Activated CD4-positive, alpha-beta T cell treated with anti-CD3 and anti-CD28 coated beads, Interleukin-2, amount 10 ng/mL, durations not matched to agents 24 days and 14 days (primary cell): ENCODE data around the gene COL9A1. TPM values are rescaled to one million over a fixed set of nuclear protein-coding genes. Genes with fewer than 3 reads are reported as not detected.
"Not testable (repeated sequence)": the region's sequence is repeated elsewhere in the genome, so short reads cannot be mapped to it uniquely, and the experiment has no call there.

ENCODE experiments used
- DNase-seq: peaks from one replicate; pipeline ENCODE4 v3.0.0; 2022
- H3K27ac Mint-ChIP-seq: one replicate; pipeline ENCODE4 v1.8.0; 2022; ENCODE audit warnings: mild to moderate bottlenecking, mixed read lengths
- H3K27me3 Mint-ChIP-seq: one replicate; pipeline ENCODE4 v1.8.0; 2022; ENCODE audit warnings: mixed read lengths
- H3K36me3 Mint-ChIP-seq: one replicate; pipeline ENCODE4 v1.8.0; 2022; ENCODE audit warnings: low read depth, mild to moderate bottlenecking, mixed read lengths
- H3K4me1 Mint-ChIP-seq: one replicate; pipeline ENCODE4 v1.8.0; 2021; ENCODE audit warnings: mixed read lengths
- H3K4me3 Mint-ChIP-seq: one replicate; pipeline ENCODE4 v1.8.0; 2022; ENCODE audit warnings: mild to moderate bottlenecking, moderate library complexity, mixed read lengths
- H3K9me3 Mint-ChIP-seq: one replicate; pipeline ENCODE4 v1.8.0; 2021; ENCODE audit warnings: mixed read lengths
- intact Hi-C: fragments of 100-400 bp; cut with micrococcal nuclease; formaldehyde crosslinking; loops from one replicate; pipeline ENCODE4 v1.15.1; 2023
- total RNA-seq: library from RNA; stranded (reverse); gene quantifications from 2 replicates; pipeline ENCODE4 v1.2.3, GENCODE V29; 2022

COL9A1 gene
- total RNA-seq = not detected in 2 replicates

DNA sequence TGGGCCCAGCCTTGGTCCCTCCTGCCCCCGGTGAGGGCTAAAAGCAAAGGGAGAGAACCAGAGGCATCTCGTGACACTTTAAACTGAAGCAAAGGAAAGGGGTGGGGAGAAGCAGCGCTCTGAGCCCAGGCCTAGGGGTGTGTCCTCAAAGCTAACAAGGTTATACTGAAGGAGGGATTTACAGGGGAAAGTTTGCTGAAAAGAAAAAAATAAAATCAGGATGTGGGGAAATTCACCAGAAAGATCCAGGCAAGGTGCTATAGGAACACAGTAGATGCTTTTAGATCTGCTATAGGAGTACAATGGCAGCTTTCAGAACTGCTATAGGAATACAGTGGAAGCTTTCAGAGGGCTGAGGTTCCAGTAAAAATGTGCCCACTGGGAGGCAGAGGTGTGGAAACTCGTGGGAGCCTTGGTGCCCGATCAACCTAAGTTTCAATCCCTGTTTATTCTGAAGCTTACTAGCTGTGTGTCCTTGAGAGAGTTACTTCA, at the start of gene COL9A1:
Gene COL9A1 (minus strand): TSS at position 51 of the 492 bp plus-strand sequence. CDS start 160 bp downstream, outside the sequence.
- Mint-ChIP-seq H3K9me3 (no peaks in the 10 kb centered on the region), H3K27ac (no peak within 1 kb of the TSS), H3K4me3 (no peak within 1 kb of the TSS), H3K4me1 (no peaks in the 10 kb centered on the region), H3K27me3 (peaks cover 7% of the 10 kb centered on the region), H3K36me3 (no peaks in the 10 kb centered on the region)
- no peak for DNase-seq
- intact Hi-C loops = loop anchor here (10.0 kb wide), 1 partner anchor 652 kb away; the partner anchor contains the start of gene B3GAT2

DNA sequence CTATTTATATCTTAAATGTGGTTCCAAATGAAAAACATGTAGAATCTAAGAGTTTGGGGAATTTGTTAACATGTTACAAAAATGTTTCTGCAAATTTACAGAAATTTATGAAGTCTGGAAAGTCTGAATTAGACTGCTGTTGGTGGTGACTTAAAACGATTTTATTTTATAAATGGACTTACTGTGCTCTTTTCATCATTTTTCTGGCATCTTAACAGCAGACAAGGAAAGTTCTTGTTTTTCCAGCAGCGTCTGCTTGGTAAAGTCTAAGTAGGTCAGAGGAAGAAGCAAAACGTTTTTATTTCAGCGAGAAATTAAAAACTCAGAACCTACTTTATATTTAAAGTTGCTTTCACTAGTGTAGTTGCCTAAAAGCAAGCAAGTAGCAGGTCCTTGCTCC, 48.6 kb upstream of the COL9A1 start:
- no peak overlapping the region for H3K4me3 Mint-ChIP-seq
- no peak overlapping the region for H3K27ac Mint-ChIP-seq

DNA sequence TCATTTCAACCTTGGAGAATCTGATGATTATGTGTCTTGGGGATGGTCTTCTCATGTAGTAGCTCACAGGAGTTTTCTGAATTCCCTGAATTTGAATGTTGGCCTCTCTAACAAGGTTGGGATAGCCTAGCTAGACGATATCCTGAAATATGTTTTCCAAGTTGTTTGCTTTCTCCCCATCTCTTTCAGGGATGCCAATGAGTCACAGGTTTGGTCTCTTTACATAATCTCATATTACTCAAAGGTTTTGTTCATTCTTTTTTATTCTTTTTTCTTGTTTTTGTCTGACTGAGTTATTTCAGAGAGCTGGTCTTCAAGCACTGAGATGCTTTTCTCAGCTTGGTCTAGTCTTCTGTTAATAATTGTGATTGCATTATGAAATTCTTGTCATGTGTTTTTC, 42.7 kb upstream of the COL9A1 start:
- H3K4me3 Mint-ChIP-seq = no peak overlapping the region
- no peaks in the 10 kb centered on the region for H3K9me3 Mint-ChIP-seq
- intact Hi-C loops = no loop called here
- H3K27ac Mint-ChIP-seq = no peak overlapping the region
- H3K36me3 Mint-ChIP-seq = no peaks in the 10 kb centered on the region
- DNase-seq = no peak
- H3K27me3 Mint-ChIP-seq = peaks cover 4% of the 10 kb centered on the region
- H3K4me1 Mint-ChIP-seq = no peaks in the 10 kb centered on the region

More for the DNA sequence above, 48.6 kb upstream of the COL9A1 start:
- Mint-ChIP-seq H3K27me3 (peaks cover 3% of the 10 kb centered on the region), H3K4me1 (no peaks in the 10 kb centered on the region), H3K36me3 (no peaks in the 10 kb centered on the region), H3K9me3 (no peaks in the 10 kb centered on the region)
- intact Hi-C loops = no loop called here
- DNase-seq = no peak

DNA sequence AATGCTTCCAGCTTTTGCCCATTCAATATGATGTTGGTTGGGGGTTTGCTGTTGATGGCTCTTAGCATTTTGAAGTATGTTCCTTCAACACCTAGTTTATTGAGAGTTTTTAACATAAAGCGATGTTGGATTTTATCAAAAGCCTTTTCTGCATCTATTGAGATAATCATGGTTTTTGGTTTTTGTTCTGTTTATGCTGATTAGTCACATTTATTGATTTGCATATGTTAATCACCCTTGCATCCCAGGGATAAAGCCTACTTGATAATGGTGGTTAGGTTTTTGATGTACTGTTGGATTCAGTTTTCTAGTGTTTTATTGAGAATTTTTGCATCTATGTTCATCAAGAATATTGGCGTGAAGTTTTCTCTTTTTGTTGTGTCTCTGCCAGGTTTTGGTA, 40.4 kb upstream of the COL9A1 start:
- DNase-seq = no peak
- peaks cover 4% of the 10 kb centered on the region for H3K27me3 Mint-ChIP-seq
- H3K4me3 Mint-ChIP-seq = no peak overlapping the region
- H3K27ac Mint-ChIP-seq = no peak overlapping the region
- no peaks in the 10 kb centered on the region for H3K4me1 Mint-ChIP-seq
- intact Hi-C loops = no loop called here
- peaks cover 3% of the 10 kb centered on the region for H3K9me3 Mint-ChIP-seq
- no peaks in the 10 kb centered on the region for H3K36me3 Mint-ChIP-seq

DNA sequence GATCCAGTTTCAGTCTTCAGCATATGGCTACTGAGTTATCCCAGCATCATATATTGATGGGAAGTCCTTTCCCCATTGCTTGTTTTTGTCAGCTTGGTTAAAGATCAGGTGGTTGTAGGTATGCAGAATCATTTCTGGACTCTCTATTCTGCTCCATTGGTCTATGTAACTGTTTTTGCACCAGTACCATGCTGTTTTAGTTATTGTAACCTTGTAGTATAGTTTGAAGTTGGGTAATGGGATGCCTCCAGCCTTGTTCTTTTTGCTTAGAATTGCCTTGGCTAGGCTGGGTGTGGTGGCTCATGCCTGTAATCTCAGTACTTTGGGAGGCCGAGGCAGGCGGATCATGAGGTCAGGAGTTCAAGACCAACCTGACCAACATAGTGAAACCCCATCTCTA, 36.9 kb upstream of the COL9A1 start:
- intact Hi-C loops, H3K27me3 Mint-ChIP-seq, H3K27ac Mint-ChIP-seq, DNase-seq, H3K4me3 Mint-ChIP-seq, H3K4me1 Mint-ChIP-seq, H3K36me3 Mint-ChIP-seq, H3K9me3 Mint-ChIP-seq: not testable (repeated sequence)

DNA sequence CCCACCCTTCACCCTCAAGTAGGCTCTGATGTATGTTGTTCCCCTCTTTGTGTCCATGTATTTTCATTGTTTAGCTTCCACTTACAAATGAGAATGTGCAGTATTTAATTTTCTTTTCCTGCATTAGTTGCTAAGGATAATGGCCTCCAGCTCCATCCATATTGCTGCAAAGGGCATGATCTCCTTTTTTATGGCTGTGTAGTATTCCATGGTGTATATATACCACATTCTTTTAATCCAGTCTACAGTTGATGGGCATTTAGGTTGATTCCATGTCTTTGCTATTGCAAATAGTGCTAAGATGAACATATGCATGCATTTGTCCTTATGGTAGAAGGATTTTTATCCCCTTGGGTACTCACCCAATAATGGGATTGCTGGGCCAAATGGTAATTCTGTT, 35.9 kb upstream of the COL9A1 start:
- no peaks in the 10 kb centered on the region for H3K4me1 Mint-ChIP-seq
- peaks cover 3% of the 10 kb centered on the region for H3K9me3 Mint-ChIP-seq
- no peaks in the 10 kb centered on the region for H3K27me3 Mint-ChIP-seq
- H3K36me3 Mint-ChIP-seq = no peaks in the 10 kb centered on the region
- no peak overlapping the region for H3K4me3 Mint-ChIP-seq
- no peak for DNase-seq
- no peak overlapping the region for H3K27ac Mint-ChIP-seq
- intact Hi-C loops = no loop called here

DNA sequence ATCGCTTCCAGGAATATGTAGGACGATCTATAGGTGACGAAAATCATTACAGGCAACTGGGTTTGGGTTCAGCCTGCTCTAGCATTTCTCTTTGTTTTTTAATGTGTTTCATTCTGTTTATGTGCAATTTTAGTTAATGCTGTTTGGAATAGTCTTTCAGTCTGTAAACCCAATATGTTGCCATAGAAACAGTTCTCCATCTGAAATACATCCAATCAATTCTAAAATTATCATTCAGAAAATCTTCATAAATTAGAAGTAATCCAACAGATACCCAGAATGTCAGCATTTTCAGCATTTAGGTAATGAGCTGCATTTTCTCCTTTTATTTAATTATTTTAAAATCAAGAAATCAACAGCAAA, 34.8 kb upstream of the COL9A1 start:
- no peak for DNase-seq
- H3K36me3 Mint-ChIP-seq = no peaks in the 10 kb centered on the region
- no peaks in the 10 kb centered on the region for H3K4me1 Mint-ChIP-seq
- H3K27ac Mint-ChIP-seq = no peak overlapping the region
- peaks cover 2% of the 10 kb centered on the region for H3K27me3 Mint-ChIP-seq
- H3K4me3 Mint-ChIP-seq = no peak overlapping the region
- intact Hi-C loops = no loop called here
- H3K9me3 Mint-ChIP-seq = peaks cover 3% of the 10 kb centered on the region

DNA sequence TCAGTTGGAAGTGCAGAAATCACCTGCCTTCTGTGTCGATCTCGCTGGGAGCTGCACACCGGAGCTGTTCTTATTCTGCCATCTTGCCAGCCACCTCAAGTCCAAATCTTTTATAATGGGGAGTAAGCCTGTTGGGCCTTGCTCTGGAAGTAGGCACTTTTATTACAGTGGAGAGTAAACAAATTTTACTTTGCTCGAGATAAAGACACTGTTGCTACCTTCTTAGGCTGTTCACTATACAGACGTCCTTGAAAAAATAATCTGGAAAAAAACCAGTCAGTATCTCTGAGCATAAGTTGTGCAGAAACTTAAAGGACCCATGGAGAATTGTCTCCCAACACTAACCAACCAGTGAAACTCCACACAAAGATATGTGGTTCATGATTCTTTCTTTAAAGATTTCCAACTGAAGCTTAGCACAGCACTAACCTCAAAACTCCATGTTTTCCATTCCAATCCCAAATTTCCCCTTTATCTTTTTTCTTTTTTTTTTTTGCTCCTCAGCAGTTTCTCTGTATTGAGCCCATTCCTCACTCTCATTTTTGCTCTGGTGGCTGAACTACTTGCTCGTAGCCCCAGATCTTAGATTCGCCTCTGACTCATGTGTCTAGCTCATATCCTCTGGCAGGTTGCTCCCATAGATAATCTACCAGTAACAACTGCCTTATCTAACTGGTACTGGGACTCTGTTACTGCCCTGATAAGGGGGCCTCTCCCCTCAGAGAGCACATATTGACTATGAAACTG, 34.3 kb upstream of the COL9A1 start:
- H3K9me3 Mint-ChIP-seq = peaks cover 3% of the 10 kb centered on the region
- DNase-seq = no peak
- no peak overlapping the region for H3K27ac Mint-ChIP-seq
- peaks cover 4% of the 10 kb centered on the region for H3K27me3 Mint-ChIP-seq
- no peaks in the 10 kb centered on the region for H3K36me3 Mint-ChIP-seq
- intact Hi-C loops = no loop called here
- no peak overlapping the region for H3K4me3 Mint-ChIP-seq
- H3K4me1 Mint-ChIP-seq = no peaks in the 10 kb centered on the region

DNA sequence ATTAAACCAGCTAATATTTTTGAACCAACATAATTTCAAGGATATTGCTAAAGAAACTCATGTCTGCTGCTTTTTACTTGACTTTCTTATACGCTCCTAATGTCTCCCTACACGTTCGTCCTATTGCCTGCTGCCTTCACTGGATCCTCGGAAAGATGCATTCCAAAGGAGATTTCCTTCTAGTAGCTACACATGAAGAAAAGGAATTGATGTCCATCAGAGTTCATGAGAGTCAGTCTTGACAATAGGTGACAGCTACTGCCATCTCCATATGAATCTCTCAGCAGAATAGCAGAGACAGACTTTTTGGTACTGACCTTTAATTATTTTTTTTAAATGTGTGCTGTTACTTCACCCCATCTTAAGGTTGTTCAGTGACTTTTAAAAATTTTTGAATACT, 24.2 kb upstream of the COL9A1 start:
- H3K27me3 Mint-ChIP-seq = peaks cover 4% of the 10 kb centered on the region
- H3K36me3 Mint-ChIP-seq = no peaks in the 10 kb centered on the region
- H3K4me1 Mint-ChIP-seq = no peaks in the 10 kb centered on the region
- intact Hi-C loops = no loop called here
- no peak overlapping the region for H3K27ac Mint-ChIP-seq
- no peak for DNase-seq
- no peaks in the 10 kb centered on the region for H3K9me3 Mint-ChIP-seq
- no peak overlapping the region for H3K4me3 Mint-ChIP-seq

DNA sequence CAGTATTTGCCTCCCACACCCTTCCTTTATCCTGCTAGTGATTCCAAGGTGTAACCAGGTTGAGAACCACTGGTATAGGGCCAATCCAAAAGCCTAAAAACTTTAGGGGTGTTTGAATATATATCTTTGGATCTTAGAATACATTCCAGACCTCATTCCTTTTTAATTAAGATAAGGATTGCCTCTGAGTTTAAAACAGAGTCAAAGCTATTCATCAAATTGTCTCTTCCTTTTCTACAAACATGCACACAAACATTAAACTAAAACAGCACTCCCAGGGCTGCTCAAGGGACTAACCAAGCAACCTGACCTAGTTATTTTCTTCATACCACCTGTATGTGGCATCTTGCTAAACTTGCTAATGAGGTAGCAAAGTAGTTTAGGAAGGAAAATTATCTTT, 22.1 kb upstream of the COL9A1 start:
- intact Hi-C loops = no loop called here
- H3K27ac Mint-ChIP-seq = no peak overlapping the region
- no peaks in the 10 kb centered on the region for H3K4me1 Mint-ChIP-seq
- H3K36me3 Mint-ChIP-seq = no peaks in the 10 kb centered on the region
- no peak overlapping the region for H3K4me3 Mint-ChIP-seq
- no peak for DNase-seq
- H3K27me3 Mint-ChIP-seq = no peaks in the 10 kb centered on the region
- no peaks in the 10 kb centered on the region for H3K9me3 Mint-ChIP-seq

DNA sequence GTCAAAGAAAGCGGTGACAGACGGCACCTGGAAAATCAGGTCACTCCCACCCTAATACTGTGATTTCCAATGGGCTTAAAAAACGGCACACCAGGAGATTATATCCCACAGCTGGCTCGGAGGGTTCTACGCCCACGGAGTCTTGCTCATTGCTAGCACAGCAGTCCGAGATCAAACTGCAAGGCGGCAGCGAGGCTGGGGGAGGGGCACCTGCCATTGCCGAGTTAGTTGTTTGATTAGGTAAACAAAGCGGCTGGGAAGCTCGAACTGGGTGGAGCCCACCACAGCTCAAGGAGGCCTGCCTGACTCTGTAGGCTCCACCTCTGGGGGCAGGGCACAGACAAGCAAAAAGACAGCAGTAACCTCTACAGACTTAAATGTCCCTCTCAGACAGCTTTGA, 14.9 kb upstream of the COL9A1 start:
- H3K4me3 Mint-ChIP-seq, H3K9me3 Mint-ChIP-seq, H3K27me3 Mint-ChIP-seq, H3K36me3 Mint-ChIP-seq, H3K4me1 Mint-ChIP-seq, H3K27ac Mint-ChIP-seq, DNase-seq: not testable (repeated sequence)
- intact Hi-C loops = loop anchor here (10.0 kb wide), 1 partner anchor 567 kb away; no protein-coding TSS in a partner anchor

DNA sequence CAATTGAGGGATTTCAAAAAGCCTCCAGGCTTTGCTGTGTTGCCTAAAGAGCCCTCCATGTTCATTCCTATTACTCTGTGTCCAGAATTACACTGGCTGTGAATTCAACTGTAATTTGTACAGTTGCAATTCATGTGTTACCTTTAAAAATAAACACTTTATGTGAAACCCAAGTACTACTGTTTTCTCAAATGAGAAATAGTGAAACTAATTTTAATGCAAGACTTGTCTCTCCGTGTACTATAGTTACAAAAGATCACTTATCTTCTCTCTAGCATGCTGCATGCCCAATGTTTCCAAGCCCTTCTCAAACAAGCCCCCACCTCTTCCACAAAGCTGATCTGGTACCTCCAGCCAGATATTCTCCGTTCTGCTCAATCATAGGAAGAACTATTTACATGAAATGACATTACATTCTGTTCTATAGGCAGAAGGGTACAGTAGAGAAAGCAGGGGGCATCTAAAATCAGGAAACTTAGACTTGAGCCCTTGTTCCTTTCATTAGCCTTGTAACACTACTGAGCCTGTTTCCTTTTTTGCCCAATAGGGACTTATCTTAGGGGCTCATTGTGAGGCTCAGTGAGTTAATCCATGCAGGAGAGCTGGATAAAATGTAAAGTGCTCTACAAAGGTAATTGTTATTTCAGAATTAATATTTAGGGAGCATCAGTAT, 12.3 kb upstream of the COL9A1 start:
- Mint-ChIP-seq H3K27me3 (peaks cover 17% of the 10 kb centered on the region), H3K4me1 (no peaks in the 10 kb centered on the region), H3K4me3 (no peak overlapping the region), H3K9me3 (no peaks in the 10 kb centered on the region), H3K27ac (no peak overlapping the region), H3K36me3 (no peaks in the 10 kb centered on the region)
- DNase-seq = no peak
- intact Hi-C loops = loop anchor here (10.0 kb wide), 1 partner anchor 570 kb away; no protein-coding TSS in a partner anchor

DNA sequence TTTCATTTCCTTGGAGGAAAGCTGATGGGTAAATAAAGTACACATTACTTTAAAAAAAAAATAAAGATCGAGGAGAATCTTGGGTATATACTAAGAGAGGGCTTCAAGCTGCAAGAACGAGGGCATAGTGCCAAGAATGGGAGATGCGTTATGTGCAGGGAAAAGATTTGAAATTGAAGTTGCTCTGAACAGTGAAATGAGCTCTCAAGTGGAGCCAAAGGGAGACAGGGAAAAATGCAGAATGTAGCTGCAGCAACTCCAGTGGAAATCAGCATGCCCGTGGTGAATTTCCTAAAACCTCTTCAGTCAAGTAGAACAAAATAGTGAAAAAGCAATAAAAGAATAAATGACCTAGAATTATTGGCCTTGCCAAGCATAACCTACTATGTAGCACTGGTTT, 11.4 kb upstream of the COL9A1 start:
- Mint-ChIP-seq H3K27me3 (peaks cover 18% of the 10 kb centered on the region), H3K9me3 (no peaks in the 10 kb centered on the region), H3K27ac (no peak overlapping the region), H3K36me3 (no peaks in the 10 kb centered on the region), H3K4me1 (no peaks in the 10 kb centered on the region), H3K4me3 (no peak overlapping the region)
- DNase-seq = no peak
- intact Hi-C loops = loop anchor here (5.0 to 10.0 kb wide), 2 partner anchors 373 to 571 kb away; no protein-coding TSS in a partner anchor

DNA sequence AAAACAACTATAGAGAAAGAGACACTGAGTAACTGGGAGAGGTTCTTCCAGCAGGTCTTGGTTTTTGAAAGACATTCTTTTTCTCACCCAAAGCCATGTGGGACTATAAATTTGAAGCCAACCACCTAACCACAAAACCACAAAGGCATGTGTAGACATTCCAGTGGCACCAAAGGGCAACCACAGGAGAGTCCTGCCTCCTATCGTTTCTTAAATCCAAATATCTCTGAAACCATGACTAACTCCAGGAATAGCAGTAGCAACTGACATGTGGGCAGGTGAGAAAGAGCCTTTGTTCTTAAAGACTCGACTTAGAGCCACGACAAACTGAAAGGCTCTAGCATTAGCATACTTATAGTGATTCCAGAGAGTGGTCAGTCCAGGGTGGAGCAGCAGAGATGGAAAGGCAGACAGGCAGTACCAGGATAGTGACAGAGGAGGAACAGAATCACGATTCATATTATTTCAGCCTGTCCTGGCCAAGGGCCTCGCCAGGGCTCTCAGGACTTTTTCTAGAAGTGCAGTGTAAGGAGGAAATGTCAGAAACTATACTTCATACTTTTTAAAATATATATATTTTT, 9.4 kb upstream of the COL9A1 start:
- Mint-ChIP-seq H3K36me3 (no peaks in the 10 kb centered on the region), H3K27ac (no peak overlapping the region), H3K4me3 (no peak overlapping the region), H3K4me1 (no peaks in the 10 kb centered on the region), H3K27me3 (peaks cover 20% of the 10 kb centered on the region), H3K9me3 (no peaks in the 10 kb centered on the region)
- no peak for DNase-seq
- intact Hi-C loops = loop anchor here (5.0 to 10.0 kb wide), 2 partner anchors 375 to 573 kb away; no protein-coding TSS in a partner anchor
